Central memory CD4-positive, alpha-beta T cell (primary cell): ENCODE data around the gene DUSP9.

Experiments
- DNase-seq: peaks from one replicate; pipeline ENCODE4 v3.0.0; 2022

DUSP9 gene

DNA sequence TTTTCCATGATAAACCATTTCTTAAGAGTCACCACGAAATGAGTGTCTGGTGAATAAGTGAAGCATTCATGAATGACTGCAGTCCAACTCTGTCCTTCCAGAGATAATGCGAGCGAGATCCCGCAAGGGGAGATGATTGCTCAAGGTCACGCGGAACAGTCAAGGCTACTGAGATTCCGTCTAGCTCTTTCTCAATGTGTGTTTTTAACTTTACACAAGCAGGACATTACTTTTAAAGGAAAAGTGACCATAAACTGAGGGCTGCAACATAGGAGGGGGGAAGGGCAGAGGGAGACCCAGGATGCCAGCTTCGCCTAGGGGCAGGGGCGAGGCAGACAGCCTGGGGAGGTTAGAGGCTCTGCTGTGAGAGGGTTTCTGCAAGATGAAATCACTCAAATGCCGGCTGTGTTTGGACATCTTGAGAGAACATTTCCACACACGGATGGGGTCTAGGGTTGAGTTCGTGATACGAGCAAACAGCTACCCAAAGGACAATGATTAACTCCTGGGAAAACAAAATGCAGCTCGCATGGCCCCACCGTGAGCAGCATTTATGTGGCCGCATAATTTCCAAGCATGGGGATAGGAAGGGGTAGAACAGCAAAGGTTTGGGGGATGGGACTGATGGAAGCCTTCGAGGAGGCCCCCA lies 24.2 kb upstream of the DUSP9 start:
- DNase-seq = no peak

DNA sequence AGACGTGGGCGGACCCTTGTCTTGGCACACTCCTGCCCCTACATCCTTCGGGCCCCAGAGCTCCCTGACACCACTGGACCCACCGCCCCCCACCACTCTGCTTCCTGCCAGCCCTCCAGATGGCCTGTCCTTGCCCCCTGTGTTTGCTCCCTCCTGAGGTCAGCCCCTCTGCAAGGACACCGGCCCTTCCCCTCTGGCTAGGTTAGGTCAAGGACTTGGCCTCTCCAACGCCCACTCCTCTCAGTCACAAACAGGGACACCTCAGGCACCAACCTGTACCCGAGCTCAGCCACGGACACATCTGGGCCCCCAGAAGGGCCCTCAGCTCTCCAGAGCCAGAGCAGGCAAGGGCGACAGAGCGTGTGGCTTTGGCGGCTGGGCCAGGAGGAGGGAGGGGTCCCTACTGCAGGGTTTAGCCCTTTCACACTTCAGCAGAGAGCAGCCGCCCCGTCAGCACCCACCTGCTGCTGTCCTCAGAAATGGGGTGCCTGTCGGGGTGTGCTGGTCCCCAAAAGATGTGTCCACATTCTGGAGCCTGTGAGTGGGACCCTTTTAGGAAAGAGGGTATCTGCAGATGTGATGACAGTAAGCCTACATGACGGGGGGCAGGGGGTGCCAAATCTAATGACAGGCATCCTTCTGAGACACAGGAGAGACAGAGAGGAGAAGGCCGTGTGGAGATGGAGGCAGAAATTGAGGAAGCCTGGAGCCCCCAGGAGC lies 23.5 kb upstream of the DUSP9 start:
- DNase-seq = no peak

DNA sequence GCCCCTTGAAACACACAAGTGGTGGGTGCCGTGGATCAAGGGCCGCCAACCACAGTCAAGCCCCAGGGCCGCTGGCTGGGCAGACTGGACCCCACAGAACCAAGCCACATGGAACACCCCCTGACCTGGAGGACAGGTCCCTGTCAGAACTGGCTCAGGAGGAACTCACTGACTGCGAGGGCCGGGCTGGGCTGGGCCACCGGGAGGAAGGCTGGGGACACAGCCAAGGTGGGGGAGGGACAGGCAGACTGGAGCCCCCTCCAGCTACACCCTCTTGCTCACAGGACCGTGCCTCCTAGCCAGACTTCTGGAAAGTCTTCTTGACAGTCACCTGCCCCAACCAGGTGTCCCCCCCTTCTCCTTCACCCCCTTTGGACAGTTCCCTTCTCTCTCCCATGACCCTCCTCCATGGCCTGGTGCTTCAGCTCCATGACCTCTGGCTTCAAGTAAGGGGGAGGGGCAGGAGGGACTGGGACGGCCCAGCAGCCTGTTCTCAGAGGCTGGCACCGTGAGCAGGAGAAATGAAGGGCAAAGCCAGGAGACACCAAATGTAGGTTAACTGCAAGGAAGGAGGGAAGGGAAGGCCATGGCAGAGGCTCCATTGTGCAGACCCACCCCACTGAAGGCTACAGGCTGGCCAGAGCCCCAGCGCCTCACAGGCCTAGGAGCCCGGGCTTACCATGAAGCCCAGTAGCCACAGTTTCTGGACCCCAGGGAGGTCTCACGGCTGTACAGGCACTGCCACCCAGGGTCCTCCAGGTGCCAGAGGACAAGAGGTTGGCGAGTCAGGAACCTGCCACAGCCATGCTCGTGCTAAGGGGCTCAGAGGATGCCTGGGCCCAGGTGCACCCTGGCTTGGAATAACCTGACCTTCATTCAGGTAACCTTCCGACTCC lies 22.6 kb upstream of the DUSP9 start:
- DNase-seq = no peak

DNA sequence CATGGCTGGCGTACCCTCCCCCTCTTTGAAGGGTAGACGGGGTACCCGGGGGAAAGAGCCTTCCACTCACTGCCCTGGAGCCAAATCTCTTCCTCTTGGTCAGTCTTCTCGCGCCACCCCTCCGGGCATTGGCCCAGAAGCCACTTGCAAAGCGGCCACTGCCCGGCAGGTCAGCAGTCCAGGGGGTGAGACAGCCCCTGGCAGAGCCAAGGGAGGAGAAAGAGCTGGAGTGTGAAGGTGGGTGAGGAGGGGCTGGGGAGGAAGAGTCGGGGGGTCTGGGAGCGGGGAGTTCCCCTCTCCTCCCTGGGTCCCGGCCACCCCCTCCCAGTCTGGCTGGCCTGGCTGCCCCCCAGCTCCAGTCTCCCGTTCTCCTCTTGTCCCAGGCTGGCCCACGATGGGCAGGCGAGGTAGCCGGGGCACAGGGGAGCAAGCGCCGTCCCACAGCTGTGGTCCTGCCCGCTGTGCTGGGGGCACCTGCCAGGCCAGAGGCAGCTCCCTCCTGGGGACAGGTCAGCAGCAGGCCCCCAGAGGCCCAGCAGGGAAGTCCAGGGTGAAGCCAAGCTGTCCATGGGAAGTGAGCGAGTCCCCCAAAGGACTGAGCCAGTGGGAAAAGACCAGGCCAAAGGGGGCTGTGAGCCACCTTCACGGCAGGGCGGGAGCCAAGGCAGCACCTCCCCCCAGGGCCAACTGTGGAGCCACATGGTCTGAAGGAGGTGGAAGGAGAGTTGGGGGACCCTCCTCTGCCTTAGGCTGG lies 21.6 kb upstream of the DUSP9 start:
- DNase-seq = no peak

DNA sequence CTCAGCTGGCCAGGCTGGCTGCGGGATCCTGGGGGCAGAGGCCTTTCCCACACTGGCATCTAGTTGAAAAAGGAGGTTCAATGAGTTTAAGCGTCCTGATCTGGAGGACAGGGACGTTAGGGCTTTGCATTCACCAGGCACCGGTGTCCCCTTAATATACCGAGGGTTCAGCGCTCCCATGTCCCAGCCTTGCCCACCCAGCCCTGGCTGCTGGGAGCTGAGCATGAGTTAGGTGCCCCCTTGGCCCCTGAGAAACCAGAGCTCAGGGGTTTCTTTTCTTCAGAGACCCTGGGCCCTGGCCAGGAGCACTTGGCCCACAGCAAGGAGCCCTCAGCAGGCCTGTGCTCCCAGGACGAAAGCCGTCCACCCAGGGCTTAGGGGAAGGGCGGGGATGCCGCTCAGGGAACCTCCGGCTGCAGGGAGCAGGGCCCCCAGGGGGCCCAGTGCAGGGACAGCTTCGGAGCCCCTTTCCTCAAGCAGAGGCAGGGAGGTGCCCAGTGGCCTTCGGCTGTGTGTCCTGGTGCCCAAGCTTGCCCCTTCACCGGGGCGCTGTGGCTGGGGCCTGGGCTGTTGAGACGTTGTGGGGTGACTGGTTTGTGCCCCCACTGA lies 20.9 kb upstream of the DUSP9 start:
- no peak for DNase-seq

DNA sequence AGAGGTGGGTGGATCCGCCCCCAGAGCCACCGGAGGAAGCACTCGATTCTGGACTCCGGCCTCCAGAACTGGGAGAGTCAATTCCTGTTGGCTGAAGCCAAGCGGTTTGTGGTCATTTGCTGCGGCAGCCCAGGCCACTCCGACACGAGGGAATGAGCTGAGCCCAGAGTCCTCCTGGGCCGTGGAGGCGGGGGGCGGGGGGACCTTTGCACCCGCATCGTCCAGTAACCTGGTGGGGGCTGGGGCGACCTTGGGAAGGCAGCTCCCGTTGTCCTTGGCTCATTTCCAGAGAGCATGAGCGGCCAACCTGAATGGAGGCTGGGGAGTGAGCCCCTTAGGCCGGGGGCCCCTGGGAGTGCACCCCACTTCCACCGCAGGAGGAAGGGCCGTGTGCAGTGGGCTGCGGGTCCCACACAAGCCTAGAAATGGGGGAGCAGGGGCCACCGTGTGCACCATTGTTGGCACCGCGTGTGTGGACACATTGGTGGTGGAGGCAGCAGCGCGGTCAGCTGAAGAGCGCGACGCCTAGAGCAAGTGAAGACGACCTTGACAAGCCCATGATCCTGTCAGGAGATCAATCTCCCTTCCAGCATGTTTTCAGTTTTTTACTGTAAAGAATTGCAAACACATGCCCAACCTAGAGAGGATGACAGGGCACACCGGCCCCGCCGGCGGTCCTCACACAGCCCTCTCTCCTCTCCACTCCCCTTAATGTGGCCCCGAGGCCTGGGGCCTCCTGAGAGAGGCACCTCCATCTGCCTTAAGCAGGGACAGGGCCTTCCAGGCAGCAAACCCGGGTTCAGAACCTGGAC lies 19.9 kb upstream of the DUSP9 start:
- no peak for DNase-seq

DNA sequence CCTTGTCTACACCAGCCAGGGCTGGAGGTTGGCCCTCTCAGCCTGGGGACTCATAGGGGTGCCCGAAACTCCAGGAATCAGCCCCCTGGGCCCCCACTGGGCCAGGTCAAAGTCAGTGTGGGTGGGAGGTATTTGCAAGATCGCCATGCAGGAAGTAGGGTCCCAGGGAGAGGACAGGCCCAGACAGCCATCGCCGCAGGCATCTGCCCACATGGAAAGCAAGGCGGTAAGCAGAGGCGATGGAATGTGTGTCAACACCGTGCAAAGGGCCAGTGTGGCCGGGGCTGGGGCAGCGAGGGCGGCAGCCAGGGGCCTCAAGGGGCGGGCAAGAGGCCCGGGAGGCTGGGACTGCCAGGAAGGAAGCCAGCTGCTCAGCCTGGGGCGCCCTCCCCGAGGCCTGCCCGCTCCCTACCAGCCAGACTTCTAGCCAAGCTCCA lies 19.3 kb upstream of the DUSP9 start:
- DNase-seq = no peak

DNA sequence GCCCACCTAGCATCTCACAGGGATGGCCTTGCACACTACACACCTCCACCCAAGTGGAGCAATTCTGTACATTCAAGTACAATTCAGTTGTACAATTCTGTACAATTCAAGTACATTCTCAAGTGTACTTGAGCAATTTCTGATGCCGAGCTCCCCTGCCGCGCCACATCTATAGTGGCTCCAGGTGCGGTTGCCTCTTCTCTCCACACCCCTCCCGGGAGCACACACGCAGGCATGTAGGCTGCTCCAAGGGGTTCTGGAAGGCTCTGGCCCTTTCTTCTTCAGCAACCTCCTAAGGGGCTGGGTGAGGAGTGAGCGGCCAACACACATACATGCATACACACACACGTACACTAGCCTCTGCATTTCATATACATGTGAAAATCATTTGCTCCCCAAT lies 18.9 kb upstream of the DUSP9 start:
- DNase-seq = no peak

DNA sequence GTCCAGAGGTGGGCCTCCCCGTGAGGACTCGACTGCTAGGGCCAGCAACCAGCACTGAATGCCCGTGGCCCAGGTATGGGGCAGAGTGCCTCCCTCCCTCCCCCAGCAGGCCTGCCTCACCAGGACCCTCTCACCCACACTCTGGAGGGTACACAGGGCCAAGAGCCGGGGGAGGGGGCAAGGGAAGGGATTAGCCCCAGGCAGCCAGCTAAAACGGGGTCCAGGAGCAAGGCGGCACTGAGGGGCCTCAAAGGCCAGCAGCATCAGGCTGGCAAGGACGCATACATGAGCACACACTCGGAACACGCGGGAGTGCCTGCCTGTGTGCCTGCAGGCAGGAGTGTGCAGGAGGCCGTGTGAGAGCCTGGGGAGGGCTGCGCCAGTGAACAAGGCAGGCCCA lies 18.3 kb upstream of the DUSP9 start:
- DNase-seq = no peak

DNA sequence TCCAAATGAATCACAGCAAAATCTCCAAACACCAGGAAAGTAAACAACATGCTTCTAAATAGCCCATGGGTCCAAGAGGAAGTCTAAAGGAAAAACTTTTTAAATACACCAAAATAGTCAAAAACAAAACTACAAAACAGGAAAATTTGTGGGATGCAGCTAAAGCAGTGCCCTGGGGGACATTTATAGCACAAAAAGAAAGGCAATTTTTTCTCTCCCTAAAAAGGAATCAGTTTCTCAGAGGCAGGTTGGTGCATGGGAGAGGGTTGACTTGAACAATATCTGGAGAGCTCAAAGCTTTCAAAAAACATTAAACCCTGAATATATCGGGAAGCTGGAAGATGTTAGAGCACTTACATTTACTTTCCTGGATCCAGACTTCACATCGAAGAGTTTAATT lies 15.7 kb upstream of the DUSP9 start:
- no peak for DNase-seq

DNA sequence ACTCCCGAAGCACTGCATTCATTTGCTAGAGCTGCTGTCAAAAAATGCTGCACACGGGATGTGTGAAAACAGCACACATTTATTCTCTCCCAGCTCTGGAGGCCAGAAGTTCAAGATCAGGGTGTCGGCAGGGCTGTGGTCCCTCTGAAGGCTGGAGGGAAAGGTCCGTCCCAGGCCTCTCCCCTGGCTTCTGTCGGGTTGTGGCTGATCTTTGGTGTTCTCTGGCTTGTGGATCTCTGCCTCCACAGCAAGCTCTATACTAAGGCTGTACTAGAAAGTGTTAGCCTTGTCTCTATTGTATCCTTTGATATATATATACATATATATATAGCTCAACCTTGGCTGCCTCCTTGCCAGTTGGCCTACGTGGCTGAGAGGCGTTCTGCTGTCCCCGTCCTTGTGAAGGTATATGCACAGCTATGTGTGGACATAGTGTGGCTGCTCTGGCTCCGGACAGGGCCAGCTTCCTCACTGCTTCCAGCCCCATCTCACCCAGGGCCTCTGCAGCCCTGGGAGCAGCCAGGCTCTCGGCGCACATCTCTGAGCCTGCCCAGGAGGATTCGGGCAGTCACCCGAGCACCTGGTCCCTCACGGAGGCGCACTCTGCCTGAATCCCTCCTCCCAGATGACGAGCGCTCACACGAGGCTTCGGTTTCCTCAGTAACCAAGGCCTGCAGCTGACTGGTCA lies 15.0 kb upstream of the DUSP9 start:
- DNase-seq = no peak

DNA sequence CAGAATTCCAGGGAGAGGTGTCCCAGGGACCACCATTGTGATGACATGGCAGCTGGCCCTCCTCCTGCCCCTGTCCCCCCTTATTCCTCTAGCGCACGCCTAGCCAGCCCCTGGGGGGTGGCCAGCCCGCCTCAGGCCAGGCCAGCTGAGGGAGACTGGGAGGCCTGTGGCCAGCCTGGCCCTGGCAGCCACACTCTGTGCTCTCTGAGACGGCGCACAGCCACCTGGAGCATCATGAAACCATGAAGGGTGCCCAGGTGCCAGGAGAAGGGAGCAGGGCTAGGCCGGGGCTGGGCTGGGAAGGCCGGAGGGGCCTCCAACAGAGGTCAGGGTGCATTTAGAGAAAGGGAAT lies 14.4 kb upstream of the DUSP9 start:
- no peak for DNase-seq

DNA sequence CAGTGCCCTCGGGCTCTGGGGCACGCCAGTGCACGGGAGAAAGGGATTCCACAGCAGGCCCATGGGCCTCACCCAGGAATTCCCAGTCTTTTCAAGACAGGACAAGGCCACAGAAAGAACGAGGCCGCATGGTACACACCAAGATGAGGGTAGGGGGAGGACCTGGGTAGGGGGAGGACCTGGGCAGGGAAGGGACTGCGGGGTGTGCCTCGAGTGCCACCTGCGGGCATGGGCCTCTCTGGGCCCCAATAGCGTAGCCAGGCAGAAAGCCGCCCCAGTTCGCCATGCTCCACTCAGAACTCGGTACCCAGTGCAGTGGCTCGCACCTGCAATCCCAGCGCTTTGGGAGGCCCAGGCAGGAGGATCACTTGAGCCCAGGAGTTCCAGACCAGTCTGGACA lies 14.0 kb upstream of the DUSP9 start:
- DNase-seq = no peak

DNA sequence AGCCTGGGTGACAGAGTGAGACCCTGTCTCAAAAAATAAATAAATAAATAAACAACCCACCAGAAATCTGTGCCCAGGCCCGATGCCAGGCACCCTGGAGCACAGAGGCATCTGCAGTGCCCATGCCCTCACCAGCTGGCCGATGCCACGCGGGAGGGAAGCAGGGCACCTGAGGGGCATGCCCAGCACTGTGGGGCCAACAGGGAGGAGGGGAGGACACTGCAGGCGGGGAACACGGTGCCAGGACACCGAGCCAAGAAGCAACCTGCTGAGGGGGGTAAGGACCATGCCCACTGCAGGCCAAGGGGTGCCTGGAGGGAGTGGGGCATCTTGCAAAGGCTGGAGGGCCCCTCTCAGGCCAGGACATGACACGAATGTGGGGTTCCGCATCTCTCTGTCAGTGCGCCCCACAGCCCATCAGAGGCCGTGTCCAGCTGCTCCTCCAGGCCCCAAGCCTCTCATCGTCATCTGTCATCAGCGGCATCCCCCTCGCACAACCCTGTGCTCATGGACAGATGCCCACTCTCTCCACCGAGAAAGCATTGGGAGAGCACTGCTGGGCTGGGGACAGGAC lies 13.3 kb upstream of the DUSP9 start:
- DNase-seq = no peak

DNA sequence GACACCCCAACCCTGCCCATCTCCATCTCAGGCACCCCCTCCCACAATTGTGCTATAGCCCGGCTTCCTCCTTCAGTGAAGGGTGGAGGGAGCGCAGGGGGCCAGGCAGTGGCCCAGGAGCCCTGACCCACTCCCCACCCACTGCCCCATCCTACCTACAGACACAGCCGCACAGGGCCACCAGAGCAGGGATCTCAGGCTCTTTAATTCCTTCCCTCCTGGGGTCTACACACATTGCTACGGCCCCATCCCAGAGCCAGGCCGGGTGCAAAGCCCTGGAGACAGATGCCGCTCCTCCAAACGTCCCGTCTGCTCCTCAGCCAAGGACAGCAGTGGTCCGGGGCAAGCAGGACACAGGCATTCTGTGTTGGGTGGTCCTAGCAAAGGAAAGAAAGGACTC lies 12.8 kb upstream of the DUSP9 start:
- DNase-seq = no peak

DNA sequence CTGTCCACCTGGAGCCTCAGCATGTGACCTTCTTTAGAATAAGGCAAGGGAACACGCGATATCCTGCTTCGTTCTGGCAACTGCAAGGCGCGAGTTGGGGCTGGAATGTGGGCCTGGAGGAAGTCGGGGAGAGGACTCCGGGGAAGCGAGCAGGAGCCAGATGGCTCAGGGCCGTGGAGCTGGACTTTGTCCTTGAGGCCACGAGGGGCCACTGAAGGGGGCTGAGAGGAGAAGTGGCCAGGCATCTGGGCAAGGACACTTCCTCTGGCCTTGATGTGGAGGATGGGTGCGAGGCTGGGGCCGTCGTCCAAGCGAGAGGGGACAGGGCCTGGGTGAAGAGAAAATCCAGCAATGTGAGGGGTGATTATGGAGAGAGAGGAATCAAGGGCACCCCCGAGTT lies 12.2 kb upstream of the DUSP9 start:
- no peak for DNase-seq

DNA sequence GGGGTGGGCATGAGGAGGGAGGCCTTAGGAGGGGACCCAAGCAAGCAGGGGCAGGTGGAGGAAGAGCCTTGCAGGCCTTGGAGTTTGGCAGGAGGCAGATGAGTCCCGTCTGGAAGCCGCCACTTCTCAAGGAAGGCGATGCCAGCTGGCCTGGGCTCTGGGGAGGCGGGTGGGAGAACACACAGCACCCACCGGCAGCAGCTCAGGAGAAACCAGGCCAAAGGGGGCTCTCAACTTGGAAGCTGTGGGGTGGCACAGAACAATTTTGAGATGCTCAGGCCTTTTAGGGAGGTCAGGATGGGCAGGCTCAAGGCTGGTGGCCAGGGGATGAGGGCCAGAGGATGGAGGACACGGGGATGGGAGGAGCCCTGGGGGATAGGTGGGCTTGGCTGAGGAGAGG lies 11.6 kb upstream of the DUSP9 start:
- DNase-seq = no peak

DNA sequence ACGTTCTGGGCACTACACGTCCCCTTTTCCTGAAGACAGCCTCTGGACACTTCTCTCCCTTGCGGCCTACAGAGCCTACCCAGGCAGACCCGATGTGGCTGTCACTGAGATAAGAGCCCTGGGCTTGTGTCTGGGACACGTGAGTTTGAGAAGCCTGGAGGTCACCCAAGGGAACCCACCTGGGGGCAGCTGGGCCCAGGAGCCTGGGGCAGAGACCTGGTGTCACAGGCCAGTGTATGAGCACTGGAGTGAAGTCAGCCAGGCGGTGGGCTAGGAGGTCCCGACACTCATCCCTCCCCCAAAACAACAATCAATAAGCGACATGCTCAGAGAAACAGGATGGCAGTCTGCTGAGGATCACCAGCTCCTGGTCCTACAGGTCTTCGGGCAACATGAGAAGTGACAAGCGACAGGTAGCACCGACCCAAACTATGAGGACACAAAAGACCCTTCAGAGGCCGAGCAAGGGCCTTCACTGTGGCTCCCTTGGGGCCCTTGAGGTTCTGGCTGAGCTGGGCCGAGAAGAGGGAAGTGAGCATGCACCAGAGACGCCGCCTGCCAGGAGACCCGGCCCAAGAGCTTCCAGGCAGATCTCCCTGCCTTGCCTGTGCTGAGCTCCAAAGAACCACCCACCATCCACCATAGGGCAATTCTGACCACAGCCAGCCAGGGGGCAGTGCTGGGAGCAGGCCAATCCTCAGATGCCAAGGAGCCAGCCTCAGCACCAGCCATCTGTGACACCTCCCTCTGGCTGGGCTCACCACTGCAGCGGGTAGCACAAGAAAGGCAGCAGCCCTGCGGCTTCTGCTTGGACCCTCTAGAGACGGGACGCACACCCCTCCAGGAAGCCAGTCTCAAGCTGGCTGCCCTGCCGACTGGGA lies 11.0 kb upstream of the DUSP9 start:
- no peak for DNase-seq

DNA sequence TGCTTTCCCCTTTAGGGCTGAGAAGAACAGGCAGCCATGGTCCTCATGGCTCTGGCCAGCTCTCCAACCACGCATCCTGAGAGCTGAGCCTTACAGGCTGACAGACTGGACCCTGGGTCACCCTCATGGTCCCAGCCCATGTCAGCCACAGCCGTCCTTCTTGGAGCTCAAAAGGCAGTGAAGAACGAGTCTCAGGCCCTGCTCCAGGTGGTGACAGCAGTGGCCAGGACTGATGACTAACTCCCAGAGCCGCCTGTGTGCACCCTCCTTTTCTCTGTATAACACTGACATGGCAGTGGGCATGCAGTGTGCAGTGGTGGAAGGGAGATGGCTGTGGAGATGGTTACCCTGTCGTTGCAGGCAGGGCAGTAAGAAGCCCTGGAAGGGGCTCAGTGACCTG lies 10.3 kb upstream of the DUSP9 start:
- no peak for DNase-seq
